SU-DHL-6 (cell line): ENCODE results near the gene ABCD1.

Experiments
- H2AFZ ChIP-seq: fragments of 200-600 bp; sonication (generic); 2 replicates; pipeline ENCODE4 v1.6.1; 2014; ENCODE audit warnings: low read depth, mild to moderate bottlenecking, moderate library complexity, mixed read lengths, antibody characterized with exemption, low read length; ENCODE audit not compliant: severe bottlenecking
- H3F3A ChIP-seq: fragments of 200-600 bp; shearing (Covaris generic); 2 replicates; pipeline ENCODE4 v1.6.0; 2016; ENCODE audit warnings: antibody characterized with exemption, mild to moderate bottlenecking; ENCODE audit not compliant: insufficient read depth
- H3K27ac ChIP-seq: fragments of 200-600 bp; sonication (generic); 2 replicates; pipeline ENCODE4 v1.5.1; 2016; ENCODE audit warnings: low read depth, mild to moderate bottlenecking, low read length, moderate library complexity, mixed read lengths
- H3K27me3 ChIP-seq: fragments of 200-600 bp; sonication (generic), shearing (Covaris generic); 2 replicates; pipeline ENCODE4 v1.6.0; 2014; ENCODE audit warnings: mild to moderate bottlenecking, low read length
- H3K36me3 ChIP-seq: fragments of 200-600 bp; sonication (generic); 2 replicates; pipeline ENCODE4 v1.6.1; 2014; ENCODE audit warnings: mild to moderate bottlenecking, low read length, mixed read lengths
- H3K4me2 ChIP-seq: fragments of 300-600, 200-600 bp; shearing (Covaris generic), sonication (generic); 2 replicates; pipeline ENCODE4 v1.6.0; 2014; ENCODE audit warnings: low read length, low read depth, mild to moderate bottlenecking; ENCODE audit not compliant: poor library complexity, severe bottlenecking
- H3K4me3 ChIP-seq: fragments of 200-600 bp; sonication (generic); 2 replicates; pipeline ENCODE4 v1.5.1; 2014; ENCODE audit warnings: antibody characterized with exemption, low read length, mild to moderate bottlenecking, mixed read lengths; ENCODE audit not compliant: insufficient read depth, poor library complexity, severe bottlenecking
- H3K79me2 ChIP-seq: fragments of 200-600 bp; sonication (generic); 2 replicates; pipeline ENCODE4 v1.6.1; 2014; ENCODE audit warnings: mild to moderate bottlenecking, low read length, moderate library complexity; ENCODE audit not compliant: insufficient read depth
- H3K9ac ChIP-seq: fragments of 200-600 bp; sonication (generic); 2 replicates; pipeline ENCODE4 v1.7.0; 2014; ENCODE audit warnings: mild to moderate bottlenecking, low read length
- H3K9me2 ChIP-seq: fragments of 200-600 bp; sonication (generic); replicated peaks from 2 replicates; pipeline ENCODE4 v1.6.1; 2014; ENCODE audit warnings: low read length; ENCODE audit not compliant: insufficient read depth
- H3K9me3 ChIP-seq: fragments of 200-600 bp; sonication (generic); 2 replicates; pipeline ENCODE4 v1.6.1; 2014; ENCODE audit warnings: low read length, mixed read lengths; ENCODE audit not compliant: insufficient read depth
- H4K20me1 ChIP-seq: fragments of 200-600 bp; sonication (generic); 2 replicates; pipeline ENCODE4 v1.6.1; 2014; ENCODE audit warnings: low read depth, mild to moderate bottlenecking, antibody characterized with exemption, low read length, moderate library complexity, mixed read lengths
- CTCF ChIP-seq: fragments of 200-600 bp; sonication (generic); IDR thresholded peaks from one replicate; pipeline ENCODE4 v1.5.1; 2017; ENCODE audit warnings: antibody characterized with exemption, mild to moderate bottlenecking, low read length, moderate library complexity; ENCODE audit not compliant: insufficient read depth, poor library complexity, severe bottlenecking
- EZH2phosphoT487 ChIP-seq: fragments of 200-600 bp; sonication (generic), shearing (Covaris generic); conservative IDR thresholded peaks from 2 replicates; pipeline ENCODE4 v1.6.1; 2018; ENCODE audit warnings: mild to moderate bottlenecking, antibody characterized with exemption, low read length, moderate library complexity, mixed read lengths

ABCD1 gene

GRCh38 chrX:153735274-153735673 lies 10.6 kb downstream of the ABCD1 start:
- Histone ChIP-seq H3K4me2 (no peak overlapping the region), H3K9me3 (no peaks in the 10 kb centered on the region)
- TF ChIP-seq CTCF (no peak), EZH2phosphoT487 (no peak)

GRCh38 chrX:153736071-153736820 lies 11.6 kb downstream of the ABCD1 start:
- Histone ChIP-seq H3K4me3 (no peak overlapping the region), H4K20me1 (no peaks in the 10 kb centered on the region), H3K9me3 (no peaks in the 10 kb centered on the region), H3K9me2 (no peaks in the 10 kb centered on the region), H3K9ac (no peak overlapping the region), H2AFZ (no peak overlapping the region), H3K27me3 (no peaks in the 10 kb centered on the region), H3F3A (no peaks in the 10 kb centered on the region), H3K79me2 (no peaks in the 10 kb centered on the region), H3K27ac (no peak overlapping the region), H3K4me2 (no peak overlapping the region), H3K36me3 (no peaks in the 10 kb centered on the region)
- TF ChIP-seq EZH2phosphoT487: no peak
- no peak for TF ChIP-seq CTCF

More at GRCh38 chrX:153735274-153735673, 10.6 kb downstream of the ABCD1 start:
- Histone ChIP-seq H3F3A (no peaks in the 10 kb centered on the region), H3K4me3 (no peak overlapping the region), H3K9me2 (no peaks in the 10 kb centered on the region), H3K79me2 (no peaks in the 10 kb centered on the region), H3K27me3 (no peaks in the 10 kb centered on the region), H2AFZ (no peak overlapping the region), H4K20me1 (no peaks in the 10 kb centered on the region), H3K9ac (no peak overlapping the region), H3K27ac (no peak overlapping the region), H3K36me3 (no peaks in the 10 kb centered on the region)

GRCh38 chrX:153736871-153737441 lies 12.3 kb downstream of the ABCD1 start:
- H3K9ac ChIP-seq: no peak overlapping the region
- H2AFZ ChIP-seq: no peak overlapping the region
- no peak for TF ChIP-seq EZH2phosphoT487
- TF ChIP-seq CTCF: no peak
- H3F3A ChIP-seq: no peaks in the 10 kb centered on the region
- H3K4me3 ChIP-seq: no peak overlapping the region
- no peak overlapping the region for H3K27ac ChIP-seq
- H3K4me2 ChIP-seq: no peak overlapping the region
- no peaks in the 10 kb centered on the region for H3K36me3 ChIP-seq
- no peaks in the 10 kb centered on the region for H4K20me1 ChIP-seq
- no peaks in the 10 kb centered on the region for H3K9me3 ChIP-seq
- H3K27me3 ChIP-seq: no peaks in the 10 kb centered on the region
- no peaks in the 10 kb centered on the region for H3K9me2 ChIP-seq
- no peaks in the 10 kb centered on the region for H3K79me2 ChIP-seq
